Activated naive CD8-positive, alpha-beta T cell treated with anti-CD3 and anti-CD28 coated beads, Interleukin-2, amount 50 U/mL, for 24 hours (primary cell): ENCODE data around the gene CBFA2T2.

Experiments used
- ATAC-seq: fragments of 150-1000 bp; cut with Tn5 transposase; one replicate; pipeline ENCODE4 v1.10.0; 2021
- DNase-seq: peaks from one replicate; pipeline ENCODE4 v3.0.0; 2021
- H3K27ac Mint-ChIP-seq: one replicate; pipeline ENCODE4 v1.8.0; 2021; ENCODE audit warnings: mild to moderate bottlenecking, mixed read lengths
- H3K27me3 Mint-ChIP-seq: one replicate; pipeline ENCODE4 v1.8.0; 2021; ENCODE audit warnings: mixed read lengths
- H3K36me3 Mint-ChIP-seq: one replicate; pipeline ENCODE4 v1.8.0; 2021; ENCODE audit warnings: low read depth, mixed read lengths
- H3K4me1 Mint-ChIP-seq: one replicate; pipeline ENCODE4 v1.8.0; 2021; ENCODE audit warnings: mixed read lengths
- H3K4me3 Mint-ChIP-seq: one replicate; pipeline ENCODE4 v1.8.0; 2021; ENCODE audit warnings: mild to moderate bottlenecking, moderate library complexity, mixed read lengths
- H3K9me3 Mint-ChIP-seq: one replicate; pipeline ENCODE4 v1.8.0; 2021; ENCODE audit warnings: mixed read lengths

The CBFA2T2 gene

DNA sequence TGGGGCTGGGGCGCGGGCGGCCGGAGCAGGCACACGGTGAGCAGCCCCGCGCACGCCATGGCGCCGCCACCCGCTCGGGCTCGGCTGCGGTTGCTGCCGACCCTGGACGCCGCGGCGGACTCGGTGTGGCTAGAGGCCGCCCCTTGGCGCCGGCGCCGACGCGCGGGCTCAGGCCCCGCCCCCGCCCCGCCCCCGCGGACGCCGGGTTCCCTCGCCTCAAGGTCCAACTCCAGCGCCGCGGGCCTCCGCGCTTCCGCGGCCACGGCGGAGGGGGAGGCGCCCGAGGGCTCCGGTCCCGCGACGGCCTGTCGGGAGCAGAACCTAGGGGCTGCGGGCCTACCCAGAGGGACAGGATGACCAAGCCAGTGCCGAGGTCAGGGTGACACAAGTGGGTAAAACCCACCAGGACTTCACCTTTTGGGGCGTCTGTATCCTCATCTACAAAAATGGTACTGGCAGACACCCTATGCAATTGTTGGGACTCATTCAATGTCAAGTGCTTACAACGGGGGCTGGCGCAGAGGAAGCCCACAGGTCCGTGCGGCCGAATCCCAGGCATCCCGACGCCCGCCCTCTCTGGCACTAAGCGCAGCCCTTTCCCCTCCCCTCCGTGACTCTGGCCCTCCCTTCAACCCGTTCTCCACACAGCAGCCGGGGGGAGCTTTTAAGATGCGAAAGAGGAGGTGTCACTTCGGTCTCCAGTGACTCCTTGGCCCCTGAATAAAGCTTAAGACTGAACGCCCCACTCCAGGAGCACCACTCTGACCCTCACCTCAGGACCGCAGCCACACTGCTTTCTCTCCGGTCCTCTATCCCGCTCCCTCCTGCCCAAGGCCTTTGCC is 184.6 kb downstream of the CBFA2T2 start, which contains the start of gene NECAB3:
Gene NECAB3 (minus strand): TSS at position 135 of the 842 bp plus-strand sequence. CDS start 76 bp downstream, at position 59.
- ATAC-seq (peak; percentile 65), DNase-seq (peak; percentile 74)
- H3K36me3 Mint-ChIP-seq, result peaks cover 19% of the 10 kb centered on the region
- peaks cover 24% of the 10 kb centered on the region for H3K4me1 Mint-ChIP-seq
- H3K27ac Mint-ChIP-seq, result peak within 1 kb of the TSS; percentile 70
- no peaks in the 10 kb centered on the region for H3K9me3 Mint-ChIP-seq
- H3K4me3 Mint-ChIP-seq, result peak within 1 kb of the TSS; percentile 90
- H3K27me3 Mint-ChIP-seq, result no peaks in the 10 kb centered on the region

DNA sequence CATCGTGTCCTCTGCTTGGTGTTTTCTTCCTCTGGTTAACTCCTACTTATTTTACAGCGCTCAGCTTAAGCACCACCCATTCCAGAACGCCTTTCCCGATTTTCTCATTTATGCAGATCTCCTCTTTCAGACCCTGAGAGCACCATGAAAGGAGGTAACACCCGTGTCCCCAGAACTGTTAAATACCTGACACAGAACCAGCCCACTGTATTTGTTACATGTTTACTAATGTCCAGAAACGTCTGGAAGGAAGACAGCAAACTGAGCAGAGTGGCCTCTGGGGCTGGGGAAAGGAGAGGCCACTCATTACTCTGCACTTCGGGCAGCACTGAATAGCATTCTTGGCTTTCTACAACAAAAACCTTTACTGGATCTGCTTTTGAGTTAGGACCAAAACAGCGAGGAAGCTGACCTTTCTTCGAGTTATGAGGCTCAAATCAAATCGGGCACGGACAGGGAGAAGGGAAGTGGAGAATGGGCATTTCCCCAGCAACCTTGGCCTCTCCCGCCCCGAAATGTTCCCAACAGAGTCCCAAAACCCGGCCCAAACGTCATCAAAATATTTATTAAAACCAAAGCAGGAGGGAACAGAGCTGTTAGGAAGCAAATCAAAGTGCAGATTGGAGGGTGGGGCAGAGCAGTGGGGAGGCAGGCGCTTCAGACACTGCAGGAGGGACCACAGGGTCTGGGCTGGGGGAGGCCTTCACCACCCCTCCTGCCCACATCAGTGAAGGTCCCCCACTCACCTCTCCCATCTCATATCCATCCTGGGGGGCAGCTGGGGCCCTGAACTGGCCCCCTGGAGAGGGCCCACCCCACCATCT is 185.5 kb downstream of the CBFA2T2 start:
- H3K27ac Mint-ChIP-seq, result peak overlapping the region; percentile 16
- ATAC-seq (no peak), DNase-seq (no peak)
- no peaks in the 10 kb centered on the region for H3K27me3 Mint-ChIP-seq
- peak overlapping the region; percentile 67 for H3K4me3 Mint-ChIP-seq
- no peaks in the 10 kb centered on the region for H3K9me3 Mint-ChIP-seq
- peaks cover 32% of the 10 kb centered on the region for H3K4me1 Mint-ChIP-seq
- peaks cover 21% of the 10 kb centered on the region for H3K36me3 Mint-ChIP-seq

DNA sequence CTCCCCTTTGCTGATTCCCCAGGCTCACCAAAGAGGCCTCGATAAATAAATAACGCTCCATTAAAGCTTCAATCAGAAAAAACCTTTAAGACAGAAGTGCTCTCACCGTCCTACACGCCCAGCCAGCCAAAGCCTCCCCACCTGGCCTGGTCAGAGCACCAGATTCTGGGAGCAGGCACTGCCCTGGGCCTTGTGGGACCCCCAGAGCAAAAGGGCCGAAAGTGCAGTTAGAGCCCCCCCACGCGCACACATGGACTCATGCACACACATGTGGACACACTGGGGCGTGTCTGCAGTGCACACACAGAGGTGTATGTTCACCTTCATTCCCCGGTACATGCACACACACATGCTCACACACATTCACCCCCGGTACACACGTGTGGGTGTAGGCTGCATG is 186.2 kb downstream of the CBFA2T2 start:
- no peaks in the 10 kb centered on the region for H3K27me3 Mint-ChIP-seq
- no peak overlapping the region for H3K27ac Mint-ChIP-seq
- H3K4me1 Mint-ChIP-seq, result peaks cover 40% of the 10 kb centered on the region
- H3K9me3 Mint-ChIP-seq, result no peaks in the 10 kb centered on the region
- H3K36me3 Mint-ChIP-seq, result peaks cover 25% of the 10 kb centered on the region
- no peak overlapping the region for H3K4me3 Mint-ChIP-seq
- DNase-seq, result no peak
- ATAC-seq, result no peak

DNA sequence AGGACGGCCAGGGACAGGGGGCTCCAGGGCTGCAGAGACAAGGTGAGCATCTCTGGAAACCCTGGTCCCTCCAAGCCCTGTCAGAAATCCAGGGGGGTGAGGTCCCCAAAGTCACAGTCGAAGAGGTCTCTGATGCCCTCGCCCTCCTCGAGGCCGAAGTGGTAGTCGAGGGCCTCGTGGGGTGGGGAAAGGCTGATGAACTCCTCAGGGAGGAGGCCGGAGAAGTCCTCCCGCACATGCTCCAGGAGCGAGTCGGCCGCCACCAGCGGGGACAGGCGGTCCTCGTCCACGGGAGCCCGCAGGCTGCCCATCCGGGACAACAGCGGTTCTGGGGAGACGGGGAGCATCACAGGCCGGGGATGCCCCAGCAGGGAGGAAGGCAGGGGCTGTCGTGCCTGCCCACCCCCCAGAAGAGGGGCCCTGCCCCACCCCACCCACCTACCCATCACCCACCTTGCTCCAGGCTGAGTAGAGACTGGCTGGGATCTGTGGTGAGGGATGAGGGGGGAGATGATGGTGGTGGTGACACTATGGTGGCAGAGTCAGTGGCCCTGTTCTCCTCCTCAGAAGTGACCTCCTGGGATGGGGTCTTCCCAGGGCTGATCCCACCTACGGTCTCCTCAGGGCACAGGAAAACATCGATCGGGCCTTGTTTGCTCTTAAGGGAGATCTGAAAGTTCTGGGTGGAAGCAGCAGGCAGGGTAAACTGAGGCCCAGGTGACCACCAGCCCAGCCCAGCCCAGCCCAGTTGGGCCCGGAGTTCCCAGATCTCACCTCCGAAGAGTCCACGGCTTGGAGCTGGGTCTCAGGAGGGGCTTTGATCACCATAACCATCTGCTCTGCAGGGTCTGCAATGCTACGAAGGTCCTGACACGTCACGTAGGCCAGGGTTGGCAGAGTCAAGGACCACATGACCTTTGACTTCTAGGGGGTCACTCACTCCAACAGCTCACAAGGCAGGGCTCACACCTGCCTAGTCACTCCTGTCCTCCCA is 187.1 kb downstream of the CBFA2T2 start:
- no peak for DNase-seq
- no peak overlapping the region for H3K27ac Mint-ChIP-seq

DNA sequence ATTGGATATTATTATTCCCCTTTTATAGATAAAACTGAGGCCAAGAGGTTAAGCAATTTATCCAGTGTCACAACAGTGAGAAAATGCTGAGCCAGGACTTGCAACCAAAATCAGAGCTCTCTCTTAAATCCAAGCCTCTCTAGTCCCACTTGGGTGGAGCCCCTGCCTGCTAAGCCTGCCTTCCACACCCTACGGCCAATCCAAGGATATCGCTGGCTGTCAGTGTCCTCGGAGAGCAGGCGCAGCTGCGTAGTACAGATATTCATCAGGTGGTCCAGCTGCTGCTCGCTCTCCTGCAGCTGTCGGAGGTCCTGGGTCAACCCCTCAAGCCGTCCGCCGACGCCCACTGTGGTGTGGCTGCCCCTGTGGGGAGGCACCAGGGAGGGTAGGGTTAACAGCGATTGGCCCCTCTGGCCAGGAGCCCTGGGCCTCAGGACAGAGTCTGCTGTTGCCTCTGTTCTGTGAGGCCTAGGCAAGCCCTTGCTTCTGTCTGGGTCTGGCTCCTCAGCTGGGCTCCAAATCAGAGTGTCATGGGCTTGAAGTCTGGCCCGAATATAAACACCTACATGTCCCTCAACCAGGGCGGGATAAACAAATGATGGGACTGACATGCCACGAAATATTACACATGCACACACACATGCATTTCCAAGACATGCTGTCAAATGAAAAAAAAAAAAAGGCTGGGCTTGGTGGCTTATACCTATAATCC is 188.3 kb downstream of the CBFA2T2 start:
- peaks cover 57% of the 10 kb centered on the region for H3K4me1 Mint-ChIP-seq
- H3K4me3 Mint-ChIP-seq, result no peak overlapping the region
- no peaks in the 10 kb centered on the region for H3K27me3 Mint-ChIP-seq
- H3K36me3 Mint-ChIP-seq, result peaks cover 25% of the 10 kb centered on the region
- DNase-seq (no peak), ATAC-seq (no peak)
- no peaks in the 10 kb centered on the region for H3K9me3 Mint-ChIP-seq
- H3K27ac Mint-ChIP-seq, result no peak overlapping the region

More for the DNA sequence above, 187.1 kb downstream of the CBFA2T2 start:
- Mint-ChIP-seq H3K4me1 (peaks cover 48% of the 10 kb centered on the region), H3K9me3 (no peaks in the 10 kb centered on the region), H3K4me3 (no peak overlapping the region), H3K36me3 (peaks cover 25% of the 10 kb centered on the region), H3K27me3 (no peaks in the 10 kb centered on the region)
- ATAC-seq, result no peak

DNA sequence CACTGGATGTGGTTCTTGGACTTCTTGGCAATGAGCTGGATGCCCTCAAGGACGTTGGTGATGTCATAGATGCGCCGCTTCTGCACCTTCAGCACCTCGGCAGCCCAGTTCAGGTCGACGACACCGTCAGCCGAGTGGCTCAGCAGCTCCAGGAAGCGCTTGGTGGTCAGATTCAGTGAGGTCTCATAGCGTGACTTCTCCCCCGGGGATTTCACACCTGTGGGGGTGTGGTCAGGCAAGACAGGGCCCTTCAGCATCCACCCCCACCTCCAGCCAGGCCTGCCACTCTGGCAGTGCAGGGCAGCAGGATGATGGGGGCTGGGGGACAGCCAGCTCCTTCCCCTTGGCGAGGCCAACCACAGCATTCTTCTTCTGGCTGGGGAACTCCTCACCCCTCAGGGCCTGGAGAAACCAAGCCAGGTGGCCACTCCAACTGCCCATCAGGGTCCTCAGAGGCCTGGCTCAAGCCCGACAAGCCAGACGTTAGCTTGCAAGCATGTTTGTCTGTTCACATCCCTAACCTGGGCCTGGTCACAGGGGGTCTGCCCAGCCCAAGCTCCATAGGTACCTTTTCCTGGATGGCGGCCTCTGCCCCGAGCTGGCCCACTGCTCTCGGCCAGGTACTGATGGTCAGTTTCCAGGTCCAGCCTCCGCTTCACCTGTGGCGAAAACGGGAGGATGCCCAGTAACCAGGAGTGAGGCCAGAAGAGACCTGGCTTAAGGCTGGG is 190.0 kb downstream of the CBFA2T2 start:
- ATAC-seq, result peak; percentile 21
- Mint-ChIP-seq H3K27ac (no peak overlapping the region), H3K27me3 (no peaks in the 10 kb centered on the region), H3K9me3 (no peaks in the 10 kb centered on the region), H3K36me3 (peaks cover 25% of the 10 kb centered on the region), H3K4me3 (peak overlapping the region; percentile 29), H3K4me1 (peaks cover 55% of the 10 kb centered on the region)
- peak; percentile 28 for DNase-seq

DNA sequence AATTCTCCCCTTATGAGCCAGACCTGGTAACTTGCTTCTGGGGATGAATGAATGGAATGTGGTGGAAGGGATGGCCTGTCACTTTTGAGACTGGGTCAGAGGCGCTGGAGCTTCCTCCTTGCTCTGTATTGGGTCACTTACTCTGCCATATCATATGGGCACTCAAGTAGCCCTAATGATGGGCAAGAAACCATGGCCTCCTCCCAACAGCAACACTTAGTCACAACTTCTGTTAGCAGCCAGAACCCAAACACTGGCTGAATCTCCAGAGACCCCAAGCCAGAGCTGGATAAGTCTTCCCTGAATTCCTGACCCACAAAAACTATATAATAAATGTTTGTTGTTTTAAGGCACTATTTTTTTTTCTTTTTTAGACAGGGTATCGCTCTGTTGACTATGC is 190.8 kb downstream of the CBFA2T2 start:
- ATAC-seq (no peak), DNase-seq (no peak)
- Mint-ChIP-seq H3K4me3 (no peak overlapping the region), H3K4me1 (peaks cover 57% of the 10 kb centered on the region), H3K27me3 (no peaks in the 10 kb centered on the region), H3K9me3 (no peaks in the 10 kb centered on the region), H3K36me3 (peaks cover 28% of the 10 kb centered on the region), H3K27ac (no peak overlapping the region)

DNA sequence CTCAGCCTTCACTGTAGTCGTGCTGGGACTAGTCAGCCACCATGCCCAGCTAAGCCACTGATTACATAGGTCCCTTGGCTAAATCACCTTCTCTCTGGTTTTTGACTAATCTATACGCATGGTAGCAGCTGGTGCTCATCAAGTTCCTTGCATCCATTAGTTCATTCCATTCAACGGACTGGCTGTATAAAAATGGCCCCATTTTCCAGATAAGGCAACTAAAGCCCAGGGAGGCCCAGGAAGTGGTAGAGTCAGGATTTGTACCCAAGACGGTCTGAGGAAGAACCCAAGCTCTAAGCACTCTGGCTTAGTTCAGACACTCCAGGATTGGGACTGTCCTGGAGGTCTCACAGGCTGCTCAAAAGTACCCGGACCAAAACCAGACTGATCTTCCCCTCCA is 191.4 kb downstream of the CBFA2T2 start:
- Mint-ChIP-seq H3K4me3 (no peak overlapping the region), H3K36me3 (peaks cover 28% of the 10 kb centered on the region), H3K27ac (peak overlapping the region; percentile 55), H3K4me1 (peaks cover 57% of the 10 kb centered on the region), H3K9me3 (no peaks in the 10 kb centered on the region), H3K27me3 (no peaks in the 10 kb centered on the region)
- ATAC-seq (no peak), DNase-seq (no peak)

DNA sequence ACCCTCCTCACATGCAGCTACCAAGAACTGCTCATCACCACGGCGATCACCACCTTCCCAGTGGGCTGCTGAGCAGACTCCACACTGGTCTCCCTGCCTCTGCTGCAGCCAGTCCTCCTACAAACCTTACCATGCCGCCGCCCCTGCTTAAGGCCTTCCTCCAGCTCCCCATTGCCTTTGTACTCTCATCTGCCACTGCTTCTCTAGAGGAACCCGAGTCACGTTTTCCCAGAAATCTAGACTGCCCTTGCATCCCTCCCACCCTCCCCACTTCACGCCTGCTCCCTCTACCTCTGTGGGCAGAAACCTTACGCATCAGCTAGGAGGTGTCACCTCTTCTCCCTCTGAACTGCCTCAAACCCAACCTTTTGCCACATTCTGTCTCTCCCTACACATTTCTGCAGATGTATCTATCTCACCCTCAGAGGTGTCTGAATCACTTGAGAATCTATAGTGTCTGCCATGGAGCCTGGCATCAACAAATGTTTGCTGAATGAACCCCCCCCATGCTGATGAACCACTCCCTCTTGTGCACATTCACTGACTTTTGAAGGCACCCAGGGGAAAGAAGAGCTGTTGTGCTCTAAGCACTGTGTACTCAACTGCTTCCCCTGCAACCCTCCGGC is 191.9 kb downstream of the CBFA2T2 start:
- Mint-ChIP-seq H3K9me3 (no peaks in the 10 kb centered on the region), H3K4me3 (no peak overlapping the region)

DNA sequence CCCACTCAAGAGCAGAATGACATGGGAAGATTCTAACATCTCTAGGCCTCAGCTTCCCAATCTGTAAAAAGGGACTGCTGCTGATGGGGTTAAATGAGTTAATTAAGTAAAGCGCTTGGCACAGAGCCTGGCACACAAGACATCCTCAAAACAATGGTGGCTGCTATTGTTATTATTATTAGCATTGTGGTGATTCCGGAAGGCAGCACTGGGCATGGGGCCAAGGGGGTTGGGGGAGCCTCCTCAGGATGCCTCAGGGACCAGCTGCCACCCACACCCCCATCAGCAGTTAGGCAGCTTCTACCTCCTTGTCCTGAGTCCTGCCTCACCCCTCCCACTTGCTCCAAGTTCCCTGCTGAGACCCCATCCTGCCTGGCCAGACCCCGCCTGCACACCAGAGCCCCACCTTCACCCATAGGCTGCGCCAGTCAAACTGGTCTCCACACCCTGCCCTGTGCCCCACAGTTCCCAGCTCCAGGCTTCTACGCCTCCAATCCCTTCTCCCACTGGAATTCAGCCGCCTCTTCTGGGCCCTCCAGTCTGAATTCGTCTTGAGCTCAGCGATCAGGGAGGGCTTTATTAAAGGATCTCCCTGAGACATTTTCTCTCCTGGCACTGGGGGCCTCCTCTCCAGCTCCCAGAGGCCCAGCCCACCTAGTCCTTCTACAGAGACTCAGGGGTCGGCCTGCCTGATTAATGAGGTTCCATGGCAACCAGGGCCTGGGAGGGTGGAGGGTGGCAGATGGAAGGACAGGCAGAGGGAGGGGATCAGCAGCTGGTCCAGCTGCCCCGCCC is 194.8 kb downstream of the CBFA2T2 start:
- H3K27ac Mint-ChIP-seq, result peak overlapping the region; percentile 91
- H3K4me1 Mint-ChIP-seq, result peaks cover 79% of the 10 kb centered on the region
- H3K27me3 Mint-ChIP-seq, result no peaks in the 10 kb centered on the region
- no peak for ATAC-seq
- peak overlapping the region; percentile 94 for H3K4me3 Mint-ChIP-seq
- no peak for DNase-seq
- peaks cover 9% of the 10 kb centered on the region for H3K36me3 Mint-ChIP-seq
- H3K9me3 Mint-ChIP-seq, result no peaks in the 10 kb centered on the region

More for the DNA sequence above, 191.9 kb downstream of the CBFA2T2 start:
- peaks cover 25% of the 10 kb centered on the region for H3K36me3 Mint-ChIP-seq
- H3K4me1 Mint-ChIP-seq, result peaks cover 62% of the 10 kb centered on the region
- peak overlapping the region; percentile 55 for H3K27ac Mint-ChIP-seq
- ATAC-seq (peak; percentile 8), DNase-seq (no peak)
- no peaks in the 10 kb centered on the region for H3K27me3 Mint-ChIP-seq

DNA sequence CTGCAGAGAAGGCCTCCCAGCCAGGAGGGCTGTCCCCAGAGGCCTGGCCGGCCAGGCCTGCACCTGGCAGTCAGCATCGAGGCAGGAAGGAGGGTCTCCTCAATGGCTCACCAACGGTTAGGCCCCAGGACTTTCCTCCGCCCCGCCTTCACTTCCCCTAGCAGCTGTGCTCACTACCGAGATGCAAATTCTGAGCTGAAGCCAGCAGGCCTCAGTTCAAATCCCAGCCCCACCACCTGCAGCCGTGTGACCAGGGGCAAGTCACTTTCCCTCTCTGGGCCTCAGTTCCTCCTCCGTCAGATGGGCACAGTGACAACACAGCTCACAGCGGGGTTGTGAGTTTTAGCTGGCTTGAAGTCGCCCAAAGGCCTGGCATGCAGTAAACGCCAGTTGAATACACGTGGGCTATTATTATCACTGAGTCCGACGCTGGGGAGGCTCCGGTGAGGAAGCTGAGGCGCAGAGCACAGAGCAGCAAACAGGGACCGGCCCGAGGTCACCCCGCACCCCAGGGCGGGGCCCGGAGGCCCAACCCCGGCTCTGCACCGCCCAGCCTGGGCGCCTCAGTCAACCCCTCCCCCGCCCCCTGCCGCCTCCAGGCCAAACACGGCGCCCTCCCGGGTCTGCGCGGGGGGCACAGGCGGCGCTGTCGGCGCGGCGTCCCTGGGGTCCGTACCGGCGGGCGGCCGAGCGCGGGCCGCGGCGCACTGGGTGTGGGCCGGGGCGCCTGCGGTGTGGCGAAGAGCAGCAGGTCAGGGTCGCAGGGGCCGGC is 195.6 kb downstream of the CBFA2T2 start:
- Mint-ChIP-seq H3K27me3 (no peaks in the 10 kb centered on the region), H3K4me1 (peaks cover 79% of the 10 kb centered on the region), H3K9me3 (no peaks in the 10 kb centered on the region), H3K36me3 (peaks cover 9% of the 10 kb centered on the region), H3K4me3 (peak overlapping the region; percentile 94), H3K27ac (peak overlapping the region; percentile 91)
- DNase-seq, result peak; percentile 78
- peak; percentile 51 for ATAC-seq
